Neuronal stem cell (in vitro differentiated cells): Measurements from ENCODE around the gene HOMER3.

Experiments used
- DNase-seq: peaks from one replicate; pipeline ENCODE4 v3.0.0-alpha.2; 2013; ENCODE audit warnings: low spot score
- H2AFZ ChIP-seq: one replicate; pipeline ENCODE4 v1.6.1; 2013; ENCODE audit warnings: mild to moderate bottlenecking, low read length, inconsistent platforms
- H2AK5ac ChIP-seq: 2 replicates; pipeline ENCODE4 v1.6.1; 2013; ENCODE audit warnings: low read depth, mild to moderate bottlenecking, inconsistent platforms, low read length, moderate library complexity, mixed read lengths
- H2BK120ac ChIP-seq: 2 replicates; pipeline ENCODE4 v1.6.1; 2013; ENCODE audit warnings: low read depth, mild to moderate bottlenecking, inconsistent platforms, low read length, moderate library complexity, mixed read lengths
- H2BK12ac ChIP-seq: one replicate; pipeline ENCODE4 v1.6.1; 2013; ENCODE audit warnings: low read length, inconsistent platforms
- H2BK15ac ChIP-seq: 2 replicates; pipeline ENCODE4 v1.6.1; 2013; ENCODE audit warnings: mild to moderate bottlenecking, low read length, inconsistent platforms, mixed read lengths
- H2BK5ac ChIP-seq: one replicate; pipeline ENCODE4 v1.6.1; 2013; ENCODE audit warnings: inconsistent platforms, mild to moderate bottlenecking, low read length, moderate library complexity
- H3K14ac ChIP-seq: one replicate; pipeline ENCODE4 v1.6.1; 2013; ENCODE audit warnings: low read length, inconsistent platforms
- H3K18ac ChIP-seq: 2 replicates; pipeline ENCODE4 v1.6.1; 2013; ENCODE audit warnings: low read length, inconsistent platforms
- H3K23ac ChIP-seq: 2 replicates; pipeline ENCODE4 v1.6.1; 2013; ENCODE audit warnings: low read depth, mild to moderate bottlenecking, mixed read lengths, low read length, inconsistent platforms; ENCODE audit not compliant: poor library complexity
- H3K27ac ChIP-seq: replicated peaks from 3 replicates; pipeline ENCODE4 v1.5.1; 2013; ENCODE audit warnings: low read length, inconsistent platforms
- H3K27me3 ChIP-seq, 3 experiments: 2 replicates each; pipeline ENCODE4 v1.6.1; 2013; ENCODE audit warnings: low read length in 3 of 3, mild to moderate bottlenecking in 2 of 3, inconsistent platforms in 1 of 3, low read depth in 1 of 3, mixed read lengths in 1 of 3, moderate library complexity in 1 of 3; ENCODE audit not compliant: control insufficient read depth in 3 of 3, insufficient read depth in 3 of 3
- H3K36me3 ChIP-seq, 2 donors: replicated peaks in 1 of 2; 2 replicates each; pipeline ENCODE4 v1.6.1; 2013; ENCODE audit warnings: low read length in 2 of 2; ENCODE audit not compliant: control insufficient read depth in 2 of 2, insufficient read depth in 2 of 2
- H3K4ac ChIP-seq: 2 replicates; pipeline ENCODE4 v1.6.1; 2013; ENCODE audit warnings: inconsistent platforms, mild to moderate bottlenecking, low read length, moderate library complexity
- H3K4me1 ChIP-seq, 2 donors: 1 replicate in 1 of 2; 2 replicates in 1 of 2; pipeline ENCODE4 v1.6.1; 2013; ENCODE audit warnings: low read length in 2 of 2, low read depth in 1 of 2; ENCODE audit not compliant: control insufficient read depth in 2 of 2, insufficient read depth in 1 of 2
- H3K4me2 ChIP-seq: one replicate; pipeline ENCODE4 v1.6.1; 2013; ENCODE audit warnings: mild to moderate bottlenecking, low read length, inconsistent platforms; ENCODE audit not compliant: insufficient read depth, poor library complexity, severe bottlenecking
- H3K4me3 ChIP-seq, 2 donors: 2 replicates each; pipeline ENCODE4 v1.5.1; 2013; ENCODE audit warnings: low read length in 2 of 2, mild to moderate bottlenecking in 2 of 2, inconsistent platforms in 1 of 2, moderate library complexity in 1 of 2
- H3K79me1 ChIP-seq: one replicate; pipeline ENCODE4 v1.6.1; 2013; ENCODE audit warnings: low read depth, mild to moderate bottlenecking, inconsistent platforms, low read length, moderate library complexity
- H3K9ac ChIP-seq: one replicate; pipeline ENCODE4 v1.6.1; 2013; ENCODE audit warnings: mild to moderate bottlenecking, low read depth, low read length, inconsistent platforms; ENCODE audit not compliant: poor library complexity
- H3K9me3 ChIP-seq, 2 donors: replicated peaks in 1 of 2; 2 replicates each; pipeline versions ENCODE3 to v1.6.1; 2013; ENCODE audit warnings: low read length in 2 of 2, mild to moderate bottlenecking in 2 of 2, inconsistent platforms in 1 of 2, low read depth in 1 of 2, mixed read lengths in 1 of 2, moderate library complexity in 1 of 2; ENCODE audit not compliant: control insufficient read depth in 2 of 2, insufficient read depth in 1 of 2
- H4K8ac ChIP-seq: one replicate; pipeline ENCODE4 v1.6.1; 2013; ENCODE audit warnings: low read depth, mild to moderate bottlenecking, inconsistent platforms, low read length, moderate library complexity
- H4K91ac ChIP-seq: one replicate; pipeline ENCODE4 v1.6.1; 2013; ENCODE audit warnings: low read length, low read depth, mild to moderate bottlenecking, inconsistent platforms; ENCODE audit not compliant: poor library complexity
- WGBS, 2 donors: extraction: QIAGEN DNeasy Blood & Tissue Kit; methylation state at CpG; one replicate each; pipeline ENCODE4 v1.1.7; 2013; ENCODE audit warnings: missing lambda C conversion rate in 2 of 2, mixed read lengths in 1 of 2; ENCODE audit not compliant: insufficient read length in 2 of 2, insufficient replicate concordance in 1 of 2; ENCODE audit errors: extremely low coverage in 2 of 2; 5-methylcytosine and 5-hydroxymethylcytosine counted together

Gene HOMER3

GRCh38 chr19:18922228-18922985 is 18.6 kb downstream of the HOMER3 start:
- Histone ChIP-seq H3K79me1 (peaks cover 12% of the 10 kb centered on the region), H3K27me3 (no peaks in the 10 kb centered on the region), H4K91ac (no peak overlapping the region), H3K14ac (no peak overlapping the region), H3K4me2 (no peak overlapping the region), H3K23ac (no peak overlapping the region), H3K9me3 (no peaks in the 10 kb centered on the region), H4K8ac (no peak overlapping the region), H3K27ac (no peak overlapping the region), H2BK120ac (no peak overlapping the region), H3K4me1 (peaks cover 0 to 6% of the 10 kb centered on the region in 2 donors), H2AFZ (no peak overlapping the region), H2BK15ac (no peak overlapping the region), H3K36me3 (peaks cover 29 to 54% of the 10 kb centered on the region in 2 donors), H3K18ac (no peak overlapping the region), H2AK5ac (peak overlapping the region; percentile 5), H3K4me3 (no peak overlapping the region), H3K4ac (no peak overlapping the region), H3K9ac (no peak overlapping the region), H2BK12ac (no peak overlapping the region), H2BK5ac (no peak overlapping the region)
- no CpG with 5 or more reads among the region's 29 CpGs for WGBS, 2 donors
- no peak for DNase-seq

- peaks cover 12% of the 10 kb centered on the region for H3K79me1 ChIP-seq
- no peak overlapping the region for H3K27ac ChIP-seq
- H3K4ac ChIP-seq, result no peak overlapping the region
- H3K4me1 ChIP-seq, result peaks cover 0 to 6% of the 10 kb centered on the region in 2 donors
- no peak overlapping the region for H2AFZ ChIP-seq
- H3K4me3 ChIP-seq, result peak overlapping the region in 1 of 2 donors; percentile 23
- H3K23ac ChIP-seq, result no peak overlapping the region
- H4K8ac ChIP-seq, result no peak overlapping the region
- no peak overlapping the region for H2AK5ac ChIP-seq
- no peak overlapping the region for H2BK120ac ChIP-seq
- DNase-seq, result no peak
- H3K14ac ChIP-seq, result no peak overlapping the region
- H3K27me3 ChIP-seq, result no peaks in the 10 kb centered on the region
- H2BK12ac ChIP-seq, result no peak overlapping the region
- H3K4me2 ChIP-seq, result no peak overlapping the region
- H3K9ac ChIP-seq, result no peak overlapping the region
- H3K18ac ChIP-seq, result no peak overlapping the region
- peaks cover 27 to 50% of the 10 kb centered on the region in 2 donors for H3K36me3 ChIP-seq
- no peaks in the 10 kb centered on the region for H3K9me3 ChIP-seq
- H4K91ac ChIP-seq, result no peak overlapping the region
- H2BK5ac ChIP-seq, result no peak overlapping the region
- no CpG with 5 or more reads among the region's 17 CpGs for WGBS, 2 donors
- no peak overlapping the region for H2BK15ac ChIP-seq
Observed at GRCh38 chr19:18921593-18921992, 19.4 kb downstream of the HOMER3 start.

- Histone ChIP-seq H4K8ac (no peak overlapping the region), H3K4me2 (peak overlapping the region; percentile 97), H3K18ac (no peak overlapping the region), H4K91ac (no peak overlapping the region), H3K9ac (peak overlapping the region; percentile 46), H3K27me3 (no peaks in the 10 kb centered on the region), H2BK5ac (no peak overlapping the region), H2BK12ac (no peak overlapping the region), H3K79me1 (peaks cover 15% of the 10 kb centered on the region), H3K9me3 (no peaks in the 10 kb centered on the region), H2AFZ (no peak overlapping the region), H3K4ac (no peak overlapping the region), H3K23ac (no peak overlapping the region), H3K4me1 (peaks cover 0 to 6% of the 10 kb centered on the region in 2 donors), H2BK15ac (no peak overlapping the region), H3K14ac (no peak overlapping the region), H3K4me3 (peak overlapping the region; percentile 81 to 88), H2BK120ac (no peak overlapping the region), H2AK5ac (no peak overlapping the region), H3K36me3 (peaks cover 24 to 43% of the 10 kb centered on the region in 2 donors), H3K27ac (no peak overlapping the region)
- WGBS, 2 donors, result no CpG with 5 or more reads among the region's 9 CpGs
- DNase-seq, result no peak
Observed at GRCh38 chr19:18920400-18920799, 20.6 kb downstream of the HOMER3 start.

- H3K36me3 ChIP-seq, result peaks cover 25 to 44% of the 10 kb centered on the region in 2 donors
- no peak overlapping the region for H2BK12ac ChIP-seq
- H2AK5ac ChIP-seq, result no peak overlapping the region
- H3K18ac ChIP-seq, result peak overlapping the region; percentile 87
- peaks cover 0 to 6% of the 10 kb centered on the region in 2 donors for H3K4me1 ChIP-seq
- H3K14ac ChIP-seq, result peak overlapping the region; percentile 47
- H3K4ac ChIP-seq, result no peak overlapping the region
- peak overlapping the region; percentile 78 for H2AFZ ChIP-seq
- no peak overlapping the region for H4K8ac ChIP-seq
- H3K9me3 ChIP-seq, result no peaks in the 10 kb centered on the region
- peak overlapping the region; percentile 81 to 88 for H3K4me3 ChIP-seq
- H2BK15ac ChIP-seq, result no peak overlapping the region
- H2BK5ac ChIP-seq, result no peak overlapping the region
- peaks cover 19% of the 10 kb centered on the region for H3K79me1 ChIP-seq
- no peak for DNase-seq
- no peaks in the 10 kb centered on the region for H3K27me3 ChIP-seq
- H3K23ac ChIP-seq, result peak overlapping the region; percentile 44
- no peak overlapping the region for H4K91ac ChIP-seq
- H2BK120ac ChIP-seq, result no peak overlapping the region
- H3K4me2 ChIP-seq, result peak overlapping the region; percentile 97
- H3K27ac ChIP-seq, result no peak overlapping the region
- H3K9ac ChIP-seq, result peak overlapping the region; percentile 94
- whole genome bisulfite sequencing, 2 donors, result no CpG with 5 or more reads among the region's 15 CpGs
Observed at GRCh38 chr19:18919900-18920214, 21.2 kb downstream of the HOMER3 start.
